Fibroblast of mammary gland (primary cell): Measurements from ENCODE around the gene FN1.

Experiments
- DNase-seq: peaks from one replicate; pipeline ENCODE4 v3.0.0-alpha.2; 2010; ENCODE audit warnings: low read depth
- H3K4me3 ChIP-seq: 2 replicates; pipeline ENCODE4 v1.5.1; 2011; ENCODE audit warnings: low read depth, mild to moderate bottlenecking, low read length, moderate library complexity; ENCODE audit not compliant: control insufficient read depth
- CTCF ChIP-seq: conservative IDR thresholded peaks from 2 replicates; pipeline ENCODE4 v1.5.1; 2011; ENCODE audit warnings: low read depth, low read length, inconsistent platforms; ENCODE audit not compliant: control insufficient read depth, insufficient read depth

FN1 gene

GRCh38 chr2:215430528-215431187 lies 5.2 kb downstream of the FN1 start:
- no peak for TF ChIP-seq CTCF
- peak; percentile 67 for DNase-seq
- peak overlapping the region; percentile 81 for H3K4me3 ChIP-seq

GRCh38 chr2:215429424-215429823 lies 6.4 kb downstream of the FN1 start:
- H3K4me3 ChIP-seq, result peak overlapping the region; percentile 81
- TF ChIP-seq CTCF, result no peak
- DNase-seq, result peak; percentile 41

- no peak for TF ChIP-seq CTCF
- peak overlapping the region; percentile 81 for H3K4me3 ChIP-seq
- DNase-seq, result peak; percentile 48
Measured at GRCh38 chr2:215428060-215428910, 7.6 kb downstream of the FN1 start.

- peak overlapping the region; percentile 81 for H3K4me3 ChIP-seq
- peak; percentile 30 for DNase-seq
- TF ChIP-seq CTCF, result no peak
Measured at GRCh38 chr2:215427585-215427984, 8.3 kb downstream of the FN1 start.

GRCh38 chr2:215425021-215425782 lies 10.7 kb downstream of the FN1 start:
- H3K4me3 ChIP-seq, result no peak overlapping the region
- TF ChIP-seq CTCF, result no peak
- DNase-seq, result peak; percentile 73

GRCh38 chr2:215423928-215424540 lies 11.8 kb downstream of the FN1 start:
- H3K4me3 ChIP-seq, result peak overlapping the region; percentile 18
- TF ChIP-seq CTCF, result no peak
- DNase-seq, result peak; percentile 56
